Stomach (tissue), 9 donors: ENCODE measurements around the gene CEP19. TPM values are rescaled to one million over a fixed set of nuclear protein-coding genes. Genes with fewer than 3 reads are reported as not detected.
A peak's percentile ranks its signal among the peaks of the same experiment; 100 is the strongest.

Experiments used
- DNase-seq, 2 donors: peaks; one replicate each; pipeline versions ENCODE4 v3.0.0 to v3.0.0-alpha.2; 2013 to 2019
- H3K27ac ChIP-seq, 5 donors: fragments of 200-600 bp in 4 of 5; sonication (generic) in 4 of 5; one replicate each; pipeline ENCODE4 v1.5.1; 2013 to 2019; ENCODE audit warnings: mild to moderate bottlenecking in 1 of 5, moderate library complexity in 1 of 5
- H3K27me3 ChIP-seq, 3 donors: fragments of 200-600 bp; sonication (generic); one replicate each; pipeline ENCODE4 v1.5.1; 2017 to 2019; ENCODE audit warnings: mixed run types in 1 of 3
- H3K36me3 ChIP-seq, 4 donors: fragments of 200-600 bp; sonication (generic); 1 replicate in 3 of 4; 2 replicates in 1 of 4; pipeline ENCODE4 v1.5.1; 2016 to 2019
- H3K4me1 ChIP-seq, 4 donors: fragments of 200-600 bp; sonication (generic); one replicate each; pipeline ENCODE4 v1.5.1; 2016 to 2019
- H3K4me3 ChIP-seq, 4 donors: fragments of 200-600 bp; sonication (generic) in 3 of 4; one replicate each; pipeline ENCODE4 v1.5.1; 2016 to 2019; ENCODE audit warnings: mild to moderate bottlenecking in 1 of 4
- H3K9me3 ChIP-seq, 4 donors: fragments of 200-600 bp; sonication (generic); one replicate each; pipeline ENCODE4 v1.5.1; 2016 to 2019
- CTCF ChIP-seq, 7 experiments: fragments of 450-650 bp in 4 of 7; fragments of 200-600 bp in 3 of 7; sonication (generic) in 3 of 7; IDR thresholded peaks; one replicate each; pipeline ENCODE4 v1.5.1; 2016 to 2019; ENCODE audit warnings: antibody characterized with exemption in 7 of 7, control low read depth in 2 of 7, mild to moderate bottlenecking in 1 of 7
- EP300 ChIP-seq: sonication (generic); formaldehyde crosslinking; IDR thresholded peaks from one replicate; pipeline ENCODE4 v1.6.1; 2017; ENCODE audit warnings: antibody characterized with exemption
- POLR2A ChIP-seq, 4 donors: fragments of 450-650 bp; IDR thresholded peaks; one replicate each; pipeline ENCODE4 v1.6.1; 2016; ENCODE audit warnings: antibody characterized with exemption in 4 of 4, control low read depth in 2 of 4, mild to moderate bottlenecking in 1 of 4, moderate library complexity in 1 of 4
- POLR2AphosphoS5 ChIP-seq, 3 donors: sonication (generic); formaldehyde crosslinking; IDR thresholded peaks; one replicate each; pipeline ENCODE4 v1.6.1; 2016; ENCODE audit warnings: antibody characterized with exemption in 3 of 3
- WGBS, 5 donors: extraction: QIAGEN DNeasy Blood & Tissue Kit in 3 of 5; methylation state at CpG; one replicate each; pipeline versions ENCODE4 v1.1.5 to v1.1.7; 2013 to 2018; 5-methylcytosine and 5-hydroxymethylcytosine counted together
- intact Hi-C: fragments of 100-400 bp; cut with DNase I; formaldehyde crosslinking; loops from one replicate; pipeline ENCODE4 v1.15.1; 2023; ENCODE audit warnings: low total_unique reads
- polyA plus RNA-seq, 3 donors: library from polyadenylated mRNA; stranded (reverse); fragments of 200-250 nt; gene quantifications; one replicate each; pipeline ENCODE4 v1.2.3, GENCODE V29; 2013
- total RNA-seq, 5 donors: library from RNA; depleted of rRNA; stranded (reverse); fragments of >200 nt; gene quantifications; one replicate each; pipeline versions ENCODE4 v1.1.0 to v1.2.3, GENCODE V29; 2014 to 2016
- donor health status: healthy with polysubstance abuse.
- donor health status: Bipolar disorder and iron deficiency.
- donor health status: healthy.

CEP19 gene
- total and polyA plus RNA-seq, 8 donors: 0.18 to 3.1 (median 1.8) TPM; not detected in 3

- no peaks in the 10 kb centered on the region for H3K9me3 ChIP-seq
- intact Hi-C loops: no loop called here
- H3K36me3 ChIP-seq: no peaks in the 10 kb centered on the region
- H3K27ac ChIP-seq: no peak overlapping the region
- WGBS, 5 donors: 79 to 86% (median 85%) methylated on average over 5 of the region's 5 CpGs
- no peaks in the 10 kb centered on the region for H3K27me3 ChIP-seq
- no peak overlapping the region for H3K4me3 ChIP-seq
- TF ChIP-seq POLR2A (IDR thresholded peaks at IDR 0.05) (no peak), CTCF (IDR thresholded peaks at IDR 0.05) (no peak), POLR2AphosphoS5 (IDR thresholded peaks at IDR 0.05) (no peak), EP300 (no peak)
- no peak for DNase-seq
- peaks cover 0 to 11% (median 0%) of the 10 kb centered on the region in 4 donors for H3K4me1 ChIP-seq
Observed at GRCh38 chr3:196695849-196696226, 16.2 kb downstream of the CEP19 start.

- Histone ChIP-seq H3K36me3 (no peaks in the 10 kb centered on the region), H3K27me3 (no peaks in the 10 kb centered on the region), H3K4me1 (peaks cover 0 to 11% (median 0%) of the 10 kb centered on the region in 4 donors), H3K4me3 (no peak overlapping the region), H3K9me3 (no peaks in the 10 kb centered on the region), H3K27ac (no peak overlapping the region)
- WGBS, 5 donors: 87 to 95% (median 92%) methylated on average over 15 to 17 of the region's 17 CpGs
- no peak for DNase-seq
- TF ChIP-seq POLR2AphosphoS5 (IDR thresholded peaks at IDR 0.05) (no peak), EP300 (no peak), POLR2A (IDR thresholded peaks at IDR 0.05) (no peak), CTCF (IDR thresholded peaks at IDR 0.05) (no peak)
- intact Hi-C loops: no loop called here
Observed at GRCh38 chr3:196694941-196695848, 16.9 kb downstream of the CEP19 start.

GRCh38 chr3:196694202-196694638 is 17.8 kb downstream of the CEP19 start:
- DNase-seq: peak in 1 of 2 donors; percentile 19
- Histone ChIP-seq H3K27me3 (no peaks in the 10 kb centered on the region), H3K9me3 (no peaks in the 10 kb centered on the region), H3K4me1 (peaks cover 0 to 11% (median 0%) of the 10 kb centered on the region in 4 donors), H3K36me3 (no peaks in the 10 kb centered on the region), H3K27ac (no peak overlapping the region), H3K4me3 (no peak overlapping the region)
- TF ChIP-seq EP300 (no peak), POLR2AphosphoS5 (IDR thresholded peaks at IDR 0.05) (no peak)
- 0 to 6% (median 0%) methylated on average over 1 of the region's 1 CpG for WGBS, 5 donors
- intact Hi-C loops: no loop called here

- TF ChIP-seq POLR2A (IDR thresholded peaks at IDR 0.05) (no peak), EP300 (no peak), CTCF (IDR thresholded peaks at IDR 0.05) (no peak), POLR2AphosphoS5 (IDR thresholded peaks at IDR 0.05) (no peak)
- no peaks in the 10 kb centered on the region for H3K9me3 ChIP-seq
- no peaks in the 10 kb centered on the region for H3K36me3 ChIP-seq
- no peak overlapping the region for H3K27ac ChIP-seq
- intact Hi-C loops: no loop called here
- H3K4me1 ChIP-seq: peaks cover 0 to 11% (median 0%) of the 10 kb centered on the region in 4 donors
- 64 to 77% (median 70%) methylated on average over 8 of the region's 8 CpGs for WGBS, 5 donors
- no peak for DNase-seq
- H3K27me3 ChIP-seq: no peaks in the 10 kb centered on the region
- no peak overlapping the region for H3K4me3 ChIP-seq
Observed at GRCh38 chr3:196691386-196691785, 20.7 kb downstream of the CEP19 start.
